GM12875 (cell line): ENCODE results near the gene PPARGC1A.

ENCODE experiments used
- H3K4me3 ChIP-seq: one replicate; pipeline ENCODE4 v1.5.1; 2011; ENCODE audit warnings: low read depth, low read length, control low read depth
- CTCF ChIP-seq: IDR thresholded peaks from 2 replicates; pipeline ENCODE4 v1.5.1; 2011; ENCODE audit warnings: low read depth, mild to moderate bottlenecking, control low read depth, inconsistent platforms, low read length, moderate library complexity, borderline replicate concordance; ENCODE audit not compliant: insufficient read depth

PPARGC1A gene

GRCh38 chr4:23931489-23931830 is 41.6 kb upstream of the PPARGC1A start:
- no peak for TF ChIP-seq CTCF
- no peak overlapping the region for H3K4me3 ChIP-seq

GRCh38 chr4:23930750-23931488 is 41.1 kb upstream of the PPARGC1A start:
- no peak for TF ChIP-seq CTCF
- no peak overlapping the region for H3K4me3 ChIP-seq

- no peak for TF ChIP-seq CTCF
- H3K4me3 ChIP-seq: no peak overlapping the region
These were observed 39.4 kb upstream of the PPARGC1A start for GRCh38 chr4:23929248-23929647.

GRCh38 chr4:23924556-23924955 is 34.7 kb upstream of the PPARGC1A start:
- no peak for TF ChIP-seq CTCF
- no peak overlapping the region for H3K4me3 ChIP-seq

GRCh38 chr4:23923840-23924239 is 34.0 kb upstream of the PPARGC1A start:
- no peak for TF ChIP-seq CTCF
- H3K4me3 ChIP-seq: no peak overlapping the region

- H3K4me3 ChIP-seq: no peak overlapping the region
- no peak for TF ChIP-seq CTCF
These were observed 33.3 kb upstream of the PPARGC1A start for GRCh38 chr4:23923141-23923540.

GRCh38 chr4:23922541-23923111 is 32.8 kb upstream of the PPARGC1A start:
- H3K4me3 ChIP-seq: no peak overlapping the region
- no peak for TF ChIP-seq CTCF
